Measurements from ENCODE around the gene SEC61G. TPM values are rescaled to one million over a fixed set of nuclear protein-coding genes. Genes with fewer than 3 reads are reported as not detected.

The SEC61G gene
- total and polyA plus RNA-seq, 2 of the 4 experiments (the other 2 are of a cell fraction) = 387 to 685 TPM

- Histone ChIP-seq H3K36me3 (ENCODE audit: control insufficient read depth, insufficient read depth, low read length) (peaks cover 8% of the 10 kb centered on the region), H2BK20ac (ENCODE audit: low read depth, low read length) (no peak overlapping the region), H4K8ac (ENCODE audit: low read depth in 2 of 2, low read length in 2 of 2) (peak overlapping the region in 1 of 2 experiments; percentile 64; a peak in 1 of 4 replicates), H3K27me3 (ENCODE audit: control insufficient read depth, insufficient read depth, low read length) (no peaks in the 10 kb centered on the region), H3K18ac (ENCODE audit: low read depth, low read length) (no peak overlapping the region), H2BK5ac (ENCODE audit: low read depth, low read length, poor library complexity, severe bottlenecking) (peak overlapping the region; percentile 54), H2BK120ac (ENCODE audit: low read depth, low read length) (no peak overlapping the region), H3K9me3 (ENCODE audit: control insufficient read depth, insufficient read depth, low read length) (no peaks in the 10 kb centered on the region), H3K23ac (ENCODE audit: low read depth, low read length) (peak overlapping the region; percentile 91), H3K9ac (ENCODE audit: low read depth, low read length) (peak overlapping the region; percentile 99; the same call in 1 of the 2 replicates), H3K4ac (ENCODE audit: low read depth, low read length) (no peak overlapping the region; the same call in 1 of the 2 replicates), H3K27ac (ENCODE audit: insufficient read depth, low read length) (no peak overlapping the region), H3K14ac (replicated peaks; ENCODE audit: low read depth, low read length) (peak overlapping the region; percentile 76), H3K4me1 (ENCODE audit: control insufficient read depth, insufficient read depth, low read length) (no peaks in the 10 kb centered on the region; the same call in 1 of the 2 replicates), H3K79me1 (ENCODE audit: low read depth in 1 of 2, low read length in 2 of 2) (peaks cover 8 to 13% of the 10 kb centered on the region in 2 experiments; a peak in 3 of 4 replicates), H3K56ac (ENCODE audit: extremely low read depth, insufficient read depth, low read length) (no peak overlapping the region), H2AK9ac (replicated peaks; ENCODE audit: low read depth, low read length, poor library complexity) (no peak overlapping the region), H4K5ac (ENCODE audit: low read depth, low read length) (no peak overlapping the region), H2BK15ac (ENCODE audit: low read depth, low read length) (no peak overlapping the region), H3K4me2 (ENCODE audit: low read depth, low read length) (peak overlapping the region; percentile 98), H4K91ac (ENCODE audit: insufficient read depth, low read depth, low read length) (no peak overlapping the region), H2AFZ (replicated peaks; ENCODE audit: low read length, poor library complexity) (no peak overlapping the region), H3K9me1 (ENCODE audit: insufficient read depth, low read length) (peaks cover 2% of the 10 kb centered on the region), H2AK5ac (ENCODE audit: low read depth, low read length) (no peak overlapping the region), H4K20me1 (ENCODE audit: insufficient read depth, low read length) (peaks cover 51% of the 10 kb centered on the region), H3K4me3 (ENCODE audit: insufficient read depth, low read depth, low read length) (peak overlapping the region; percentile 67)
- 100% methylated on average over 1 of the region's 6 CpGs; no CpG with 5 or more reads in 1 of the 2 experiments for WGBS, 2 experiments (ENCODE audit: extremely low coverage in 2 of 2, insufficient read length in 1 of 2)
- no peak for DNase-seq
- in situ Hi-C loops (cut with MboI; ENCODE audit: low sequenced_read_pairs) = loop anchor here (25.0 kb wide), 2 partner anchors 805 to 1330 kb away; partner anchors contain the start of genes PHKG1 and VOPP1
- intact Hi-C loops (cut with micrococcal nuclease) = no loop called here
- TF ChIP-seq CTCF (conservative IDR thresholded peaks at IDR 0.05; ENCODE audit: low read depth, low read length) = no peak
- no peak for TF ChIP-seq RCOR1 (IDR thresholded peaks at IDR 0.05; ENCODE audit: insufficient replicate concordance, low read length)
- peak; percentile 94 for TF ChIP-seq CEBPB (IDR thresholded peaks at IDR 0.05; ENCODE audit: low read depth, low read length)
- no peak for TF ChIP-seq FOS (IDR thresholded peaks at IDR 0.05; ENCODE audit: low read depth, low read length)
- dilution Hi-C loops (cut with HindIII; ENCODE audit: low sequenced_read_pairs, unreplicated experiment) = no loop called here
- BruUV-seq (replicated peaks) = no TSS peak
- POLR2A ChIA-PET (ENCODE audit: unreplicated experiment) = no interaction called here
- ATAC-seq (ENCODE audit: low read depth) = no peak
- CTCF ChIA-PET = no interaction called here
These were observed 1.3 kb downstream of the SEC61G start for GRCh38 chr7:54757711-54758110.

All from IMR-90 (cell line).